CD4-positive, alpha-beta T cell treated with Interleukin-2 at 100 ng/mL for 4 hours (primary cell): ENCODE results near the gene CAMK1G.
A peak's percentile ranks its signal among the peaks of the same experiment; 100 is the strongest.

Experiments
- DNase-seq: peaks from one replicate; pipeline ENCODE4 v3.0.0-alpha.2; 2020; ENCODE audit warnings: low spot score

The CAMK1G gene

DNA sequence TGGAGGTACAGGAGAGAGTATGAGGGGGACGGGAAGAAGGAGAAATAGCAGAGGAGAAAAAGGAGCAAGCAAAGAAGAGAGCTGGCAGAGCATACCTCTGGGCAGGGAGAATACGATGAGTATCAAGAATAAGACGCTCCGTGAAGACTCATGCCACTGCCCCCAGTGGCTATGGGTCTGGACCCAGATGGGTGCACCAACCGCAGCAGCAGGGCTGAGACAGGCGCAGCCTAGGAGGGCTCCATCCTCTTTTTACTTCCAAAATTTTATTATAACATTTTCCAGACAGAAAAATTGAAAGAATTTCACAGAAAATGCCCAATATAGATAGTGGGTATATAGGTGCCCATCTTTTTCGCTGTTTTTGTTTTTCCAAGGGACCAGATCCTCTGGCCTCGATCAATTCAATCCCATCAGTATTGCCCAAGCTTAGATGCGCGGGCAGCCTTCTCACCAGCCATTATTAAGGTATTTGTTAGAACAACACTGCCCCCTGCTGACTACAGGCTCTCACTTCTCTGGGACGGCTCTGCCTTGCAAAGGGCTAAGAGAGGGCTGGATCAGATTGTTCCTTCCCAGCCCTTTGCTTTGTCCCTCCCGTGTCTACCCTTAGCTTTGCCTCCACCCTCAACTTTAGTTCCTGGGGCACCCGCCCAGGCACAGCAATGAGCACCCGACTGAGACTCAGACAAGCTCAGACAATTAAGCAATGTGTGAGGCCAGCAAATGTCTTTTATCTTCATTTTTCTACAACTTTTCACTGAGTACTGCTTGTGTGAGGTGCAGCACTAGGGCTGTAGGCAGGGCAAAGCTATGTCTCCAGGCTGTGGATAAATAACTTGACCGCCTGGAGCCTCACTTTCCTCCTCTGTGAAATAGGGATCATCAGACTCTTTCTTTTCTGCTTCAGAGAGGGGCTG, 17.5 kb upstream of the CAMK1G start:
- DNase-seq: peak; percentile 75

DNA sequence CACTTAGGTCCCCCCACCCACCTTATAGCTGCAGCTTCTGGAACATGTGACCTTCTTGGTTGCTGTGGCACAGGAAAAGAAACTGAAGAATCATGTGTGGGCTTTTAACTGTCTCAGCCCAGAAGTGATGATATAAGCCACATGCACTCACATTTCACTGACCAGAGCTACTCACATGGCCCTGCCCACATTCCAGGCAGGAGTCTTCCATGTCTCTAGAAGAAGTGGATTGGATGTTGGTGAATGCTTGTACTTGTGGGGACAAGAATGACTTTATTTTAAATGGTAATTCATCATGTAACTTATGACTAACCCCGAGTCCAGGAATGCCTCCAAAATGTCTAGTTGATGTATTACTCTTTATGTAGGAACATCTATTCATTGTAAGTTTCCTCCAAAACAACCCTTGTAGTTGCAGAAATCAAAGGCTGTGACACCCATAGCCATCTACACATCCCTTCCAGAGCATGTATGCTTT, 15.8 kb upstream of the CAMK1G start:
- no peak for DNase-seq

DNA sequence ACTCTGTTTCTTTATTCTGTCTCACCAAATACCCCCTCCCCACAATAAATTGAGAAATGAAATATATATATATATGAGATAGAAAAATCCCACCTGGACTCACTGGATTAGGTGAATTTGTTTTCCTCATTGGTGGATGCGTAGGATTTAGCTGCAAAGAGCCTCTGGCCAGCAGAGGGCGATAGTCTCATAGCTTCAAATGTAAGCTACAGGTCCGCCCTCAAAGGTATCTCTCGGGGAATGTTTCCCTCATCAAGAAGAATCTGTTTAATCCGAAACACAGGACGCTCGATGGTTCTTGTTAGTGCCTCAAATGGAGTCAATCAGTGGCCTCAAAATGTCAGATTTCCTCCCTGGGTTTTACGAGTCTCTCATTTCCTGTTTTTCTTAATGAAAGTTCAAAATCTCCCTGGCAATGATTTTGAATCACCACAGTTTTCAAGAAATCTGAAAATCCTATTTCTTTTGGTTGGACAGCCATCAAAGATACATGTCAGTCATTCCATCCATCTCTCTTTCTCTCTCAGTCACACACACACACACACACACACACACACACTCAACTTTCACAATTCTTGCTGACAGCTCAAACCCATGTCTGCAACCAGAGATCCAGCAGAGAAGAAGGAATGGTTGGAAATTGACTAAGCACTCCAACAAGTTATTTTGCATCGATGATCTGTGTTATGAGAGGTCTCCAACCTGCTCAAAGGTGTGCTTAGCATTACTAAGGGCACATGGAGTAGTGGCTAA, 13.9 kb upstream of the CAMK1G start:
- DNase-seq: peak; percentile 75

DNA sequence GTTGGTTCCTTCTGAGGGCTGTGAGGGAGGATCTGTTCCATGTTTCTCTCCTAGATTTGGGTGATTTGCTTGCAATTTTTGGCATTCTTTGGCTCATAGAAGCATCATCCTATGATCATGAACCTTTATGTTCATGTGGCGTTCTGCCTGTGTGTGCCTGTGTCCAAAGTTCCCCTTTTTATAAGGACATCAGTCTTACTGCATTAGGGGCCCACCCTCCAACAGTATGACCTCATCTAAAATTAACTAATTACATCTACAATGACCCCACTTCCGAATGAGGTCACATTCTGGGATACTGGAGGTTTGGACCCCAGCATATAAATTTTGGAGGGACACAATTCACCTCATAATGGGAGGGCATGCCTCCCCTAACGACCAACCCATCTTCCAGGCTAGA, 12.8 kb upstream of the CAMK1G start:
- DNase-seq: no peak

DNA sequence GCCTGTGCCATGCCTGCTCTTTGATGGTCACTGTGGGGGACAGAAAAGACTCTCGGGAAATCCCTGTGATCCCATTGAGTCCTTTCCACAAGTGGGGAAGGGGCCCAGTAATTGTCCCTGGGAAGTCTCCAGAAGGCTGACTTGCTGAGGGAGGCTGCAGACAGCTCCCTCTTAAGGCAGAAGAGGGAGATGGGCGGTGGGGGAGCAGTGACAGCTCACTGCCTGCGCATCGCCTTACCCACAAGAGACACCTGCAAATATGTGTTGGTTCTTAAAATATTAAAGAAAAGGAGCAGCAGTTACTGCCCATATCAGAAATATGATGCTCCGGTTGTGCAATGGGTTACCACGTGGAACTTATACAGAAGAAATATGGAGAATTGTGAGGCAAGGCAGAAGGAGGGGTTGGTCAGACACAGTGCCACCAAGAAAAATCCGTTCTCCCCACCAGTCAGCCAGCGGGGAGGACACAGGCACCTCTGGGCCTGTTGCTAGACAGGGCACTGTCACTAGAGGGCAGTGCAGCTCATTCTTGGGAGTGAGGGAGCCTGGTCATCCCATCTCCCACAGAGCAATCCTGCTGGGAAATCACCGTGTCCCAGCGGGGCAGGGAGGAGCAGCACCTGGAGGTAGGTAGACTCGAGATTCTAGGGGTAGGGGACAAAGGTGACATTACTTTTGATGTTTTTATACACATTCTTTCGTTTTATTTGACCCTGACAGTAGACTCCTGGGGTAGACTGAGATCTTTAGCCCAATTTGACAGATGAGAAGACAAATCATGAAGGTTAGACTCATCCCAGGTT, 6.9 kb upstream of the CAMK1G start:
- peak; percentile 64 for DNase-seq

DNA sequence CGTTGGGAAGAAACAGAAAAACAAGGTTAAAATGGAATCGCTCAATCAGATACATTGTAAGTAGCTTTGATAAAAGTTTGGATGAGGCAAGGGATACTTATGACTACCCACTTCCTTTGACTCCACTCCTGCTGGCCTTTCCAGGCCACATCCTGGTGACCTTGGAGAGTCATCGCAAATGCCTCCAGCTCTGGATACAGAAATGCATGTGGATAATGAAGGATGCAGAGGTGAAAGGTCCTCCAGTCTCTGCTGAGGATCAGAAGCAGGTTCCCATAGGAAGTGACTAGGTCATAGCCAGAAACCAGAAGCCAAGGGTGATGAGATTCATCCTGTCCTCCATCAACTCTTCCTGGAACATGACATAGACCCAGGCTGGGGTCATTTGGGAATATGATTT, 6.2 kb upstream of the CAMK1G start:
- DNase-seq: no peak

DNA sequence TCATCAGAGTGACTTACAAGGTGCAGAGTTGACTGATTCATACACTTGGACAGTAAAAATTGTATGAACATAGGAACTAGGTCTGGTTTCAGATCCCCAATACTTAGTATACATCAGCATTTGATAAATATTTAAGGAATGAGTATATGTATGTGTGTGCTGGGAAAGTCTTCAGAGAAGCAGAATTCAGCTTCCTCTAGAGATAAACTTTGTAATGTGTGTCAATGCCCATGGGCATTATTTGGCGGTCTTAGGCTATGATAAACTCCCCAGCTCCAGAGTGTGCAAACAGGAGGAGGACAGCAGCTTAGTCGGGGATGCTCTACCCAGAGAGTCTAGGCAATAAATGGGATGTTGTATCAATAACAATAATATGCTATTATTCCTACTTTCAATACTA, 2.9 kb upstream of the CAMK1G start:
- DNase-seq: no peak

DNA sequence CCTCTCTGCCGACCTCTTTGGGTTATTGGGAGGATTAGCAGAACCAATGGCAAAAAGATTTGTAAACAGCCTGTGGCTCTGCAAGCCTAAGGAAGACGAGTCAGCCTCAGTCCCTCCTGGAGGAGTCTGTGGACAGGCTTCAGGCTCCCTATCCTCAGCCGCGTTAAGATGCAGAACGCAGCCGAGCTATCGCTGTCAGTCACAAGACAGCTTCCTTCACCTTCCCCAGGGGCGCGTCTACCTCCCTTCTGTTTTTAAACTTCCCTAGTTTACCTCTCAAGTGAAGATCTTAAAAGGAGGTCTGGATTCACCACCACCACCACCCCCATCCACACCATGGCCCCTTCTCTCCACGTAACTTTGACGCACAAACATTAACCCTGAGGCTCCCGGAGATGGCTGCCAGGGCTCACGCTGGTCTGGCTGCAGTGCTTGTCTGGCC, 738 bp downstream of the CAMK1G start:
- DNase-seq: no peak

DNA sequence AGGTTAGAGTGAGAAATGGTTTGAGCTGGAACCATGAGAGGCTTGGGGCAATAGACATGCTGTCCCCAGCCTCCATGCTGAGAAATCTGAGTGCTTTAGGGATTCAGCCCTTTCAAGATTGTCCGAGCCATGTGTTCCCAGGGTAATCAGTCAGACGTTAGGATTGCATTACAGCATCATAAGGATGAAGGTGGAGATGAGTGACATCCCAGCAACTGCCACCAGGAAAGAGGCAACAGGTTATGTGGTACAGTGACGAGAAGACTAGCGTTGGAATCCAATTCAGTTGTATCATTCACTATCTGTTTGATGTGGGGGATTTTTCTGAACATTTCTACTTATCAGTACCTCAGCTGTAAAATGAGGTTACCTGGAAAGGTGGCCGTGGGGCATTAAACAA, 1.7 kb downstream of the CAMK1G start:
- DNase-seq: no peak

DNA sequence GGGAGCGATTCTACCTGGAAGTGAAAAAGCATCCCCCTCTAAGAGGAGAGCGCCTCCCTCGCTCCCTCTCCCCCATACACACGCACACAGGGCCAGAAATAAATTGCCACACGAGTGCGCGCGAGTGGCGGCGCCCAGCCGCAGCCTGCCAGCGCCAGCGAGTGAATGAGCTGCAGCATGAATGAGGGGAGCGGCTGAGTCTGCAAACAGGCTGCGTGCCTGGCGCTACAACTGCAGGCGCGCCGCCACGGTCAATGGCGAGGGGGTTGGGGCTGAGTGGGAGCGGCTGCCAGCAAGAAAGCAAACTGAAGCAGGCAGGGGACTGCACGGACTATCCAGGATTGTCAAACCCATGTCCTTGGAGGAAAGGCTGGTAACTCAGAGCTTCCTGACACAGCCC, 2.2 kb downstream of the CAMK1G start:
- no peak for DNase-seq

DNA sequence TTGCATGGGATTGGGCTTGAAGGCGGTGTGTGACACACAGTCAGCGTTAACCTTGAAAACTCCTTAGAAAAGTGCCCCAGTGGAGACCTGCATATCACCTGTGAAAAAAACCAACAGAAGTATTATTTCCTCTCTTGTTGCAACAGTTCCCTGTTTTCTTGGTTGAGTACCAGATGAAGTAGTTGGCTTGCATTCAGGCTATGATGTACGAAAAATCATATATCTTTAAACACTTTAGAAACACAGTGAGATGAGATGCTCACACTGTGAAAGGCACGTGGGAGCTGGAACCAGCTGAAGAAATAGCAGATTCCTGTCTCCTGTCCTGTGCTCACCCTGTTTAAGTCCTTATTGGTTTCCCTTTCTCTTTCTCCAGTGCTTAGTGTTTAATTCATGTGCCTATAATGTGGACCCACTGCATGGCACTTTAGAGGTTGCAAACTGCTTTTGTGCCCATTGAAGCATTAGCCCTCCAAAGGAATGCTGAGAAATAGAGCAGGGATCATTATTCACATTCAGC, 2.8 kb downstream of the CAMK1G start:
- no peak for DNase-seq

DNA sequence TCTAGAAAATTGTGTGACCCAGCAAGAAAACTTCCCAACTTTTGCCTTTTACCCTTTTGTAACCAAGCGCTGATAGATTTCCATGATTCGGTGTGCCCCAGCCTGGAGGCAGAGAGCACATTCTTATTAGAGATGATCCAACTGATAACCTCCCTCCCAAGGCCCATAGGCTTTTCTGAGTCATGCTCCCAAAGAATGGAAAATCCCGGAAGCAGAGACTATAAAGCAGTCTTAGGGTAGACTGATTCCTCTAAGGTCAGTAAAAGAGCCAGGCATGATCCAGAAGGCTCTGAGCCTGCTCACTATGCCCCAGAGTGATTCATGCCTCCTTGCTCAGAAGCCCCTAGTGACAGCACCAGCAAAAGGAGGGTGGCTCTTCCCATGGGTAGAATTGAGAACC, 4.3 kb downstream of the CAMK1G start:
- no peak for DNase-seq

DNA sequence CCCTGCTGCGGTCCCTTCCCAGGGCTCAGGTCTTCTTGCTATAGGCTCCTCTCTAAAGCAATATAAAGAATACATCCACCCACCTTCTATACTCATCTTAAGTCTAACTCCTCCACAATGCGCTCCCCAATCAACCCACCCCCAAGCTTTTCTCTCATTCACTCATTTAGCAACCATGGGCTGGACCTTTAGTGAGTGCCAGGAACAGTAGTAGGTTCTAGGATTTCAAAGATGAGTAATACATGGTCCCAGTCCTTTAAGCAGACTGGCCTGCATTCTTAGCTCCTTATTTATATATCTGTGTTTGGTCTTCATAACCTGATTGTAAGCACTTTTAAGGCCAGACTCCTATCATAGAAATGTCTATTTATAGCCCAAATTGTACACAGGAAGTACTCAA, 5.9 kb downstream of the CAMK1G start:
- DNase-seq: no peak

DNA sequence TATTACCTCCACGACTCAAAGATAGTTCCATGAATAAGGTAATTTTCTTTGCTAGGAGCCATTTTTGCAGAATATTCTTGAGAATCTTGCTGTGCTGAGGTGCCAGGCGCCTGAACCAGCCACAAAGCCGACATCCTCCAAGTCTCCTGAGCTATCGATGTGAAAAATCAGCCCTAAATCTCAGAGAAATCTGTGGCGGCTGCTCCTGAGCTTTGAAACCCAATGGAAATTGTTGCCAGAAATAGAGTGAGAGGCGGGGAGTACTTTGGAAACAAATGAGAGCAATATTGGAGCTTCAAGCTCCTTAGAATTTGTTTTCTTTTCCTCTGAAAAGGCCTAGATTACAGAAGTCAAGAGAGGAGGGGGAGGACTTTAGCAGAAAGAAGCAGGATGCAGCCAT, 6.3 kb downstream of the CAMK1G start:
- DNase-seq: no peak

DNA sequence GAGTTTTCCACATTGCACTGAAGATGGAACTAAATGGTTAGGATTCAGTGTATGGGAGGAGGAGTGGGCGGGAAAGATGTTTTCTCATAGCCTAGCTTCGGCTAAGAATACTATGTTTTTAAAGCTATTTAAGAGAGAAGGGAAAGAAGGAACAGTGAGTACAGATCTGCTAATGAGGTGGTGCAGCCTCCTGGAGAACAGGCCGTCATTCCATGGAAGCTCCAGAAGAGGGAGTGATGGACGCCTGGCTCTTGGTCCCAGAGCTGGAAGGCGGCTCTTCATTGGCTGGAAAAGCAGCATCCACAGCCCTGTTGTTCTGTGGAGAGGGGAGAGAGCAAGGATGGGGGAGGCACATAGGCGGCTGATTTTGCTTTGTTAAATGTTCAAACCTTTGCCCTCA, 6.9 kb downstream of the CAMK1G start:
- no peak for DNase-seq

DNA sequence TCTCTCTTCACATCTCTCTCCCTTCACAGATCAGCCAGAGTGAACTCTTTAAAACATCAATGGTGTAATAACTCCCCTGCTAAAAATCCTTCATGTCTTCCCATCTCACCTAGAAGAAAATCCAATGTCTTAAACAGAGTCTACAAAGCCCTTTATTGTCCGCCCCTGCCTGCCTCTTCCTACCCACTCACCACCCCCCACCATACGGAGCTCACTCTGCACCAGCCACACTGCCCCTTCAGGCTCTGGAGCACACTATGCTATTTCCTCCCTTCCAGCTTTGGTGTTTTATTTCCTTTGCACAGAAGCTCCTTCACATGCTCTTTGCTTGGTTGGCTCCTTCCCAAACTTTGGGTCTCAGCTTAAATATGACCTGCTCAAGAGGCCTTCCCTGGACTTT, 10.2 kb downstream of the CAMK1G start:
- no peak for DNase-seq

DNA sequence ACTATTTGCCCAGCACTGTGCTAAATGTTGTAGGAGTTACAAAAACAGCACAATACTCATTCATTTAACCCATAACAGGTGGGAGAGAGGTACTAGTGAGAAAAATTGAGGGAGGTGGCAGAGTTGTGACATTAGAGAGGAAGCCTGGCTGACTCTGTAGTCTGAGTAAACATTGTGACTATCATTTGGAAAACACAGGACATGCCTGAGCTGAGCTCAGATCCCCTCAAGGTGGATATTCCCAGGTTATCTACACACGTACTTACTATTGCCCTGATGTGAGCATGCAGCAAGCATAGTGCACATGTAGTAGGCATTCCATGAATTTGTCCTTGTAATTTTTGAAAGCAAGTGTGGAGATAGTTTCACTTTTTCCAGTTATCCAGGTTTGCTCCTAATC, 10.9 kb downstream of the CAMK1G start:
- no peak for DNase-seq

DNA sequence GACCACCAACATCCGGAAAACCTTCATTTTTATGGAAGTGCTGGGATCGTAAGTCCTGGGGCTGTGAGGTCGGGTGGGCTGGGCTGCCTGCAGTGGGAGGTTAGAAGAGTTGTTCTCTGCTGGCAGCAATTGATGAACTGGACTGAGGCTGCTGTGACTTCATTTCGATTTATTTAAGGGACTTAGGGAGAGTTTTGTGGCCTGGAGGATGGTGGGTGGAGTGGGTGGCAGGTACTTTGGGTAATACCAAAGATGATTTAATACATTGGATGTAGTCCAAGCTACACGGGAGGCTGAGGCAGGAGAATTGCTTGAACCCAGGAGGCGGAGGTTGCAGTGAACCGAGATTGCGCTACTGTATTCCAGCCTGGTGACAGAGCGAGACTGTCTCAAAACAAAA, 11.5 kb downstream of the CAMK1G start:
- no peak for DNase-seq

DNA sequence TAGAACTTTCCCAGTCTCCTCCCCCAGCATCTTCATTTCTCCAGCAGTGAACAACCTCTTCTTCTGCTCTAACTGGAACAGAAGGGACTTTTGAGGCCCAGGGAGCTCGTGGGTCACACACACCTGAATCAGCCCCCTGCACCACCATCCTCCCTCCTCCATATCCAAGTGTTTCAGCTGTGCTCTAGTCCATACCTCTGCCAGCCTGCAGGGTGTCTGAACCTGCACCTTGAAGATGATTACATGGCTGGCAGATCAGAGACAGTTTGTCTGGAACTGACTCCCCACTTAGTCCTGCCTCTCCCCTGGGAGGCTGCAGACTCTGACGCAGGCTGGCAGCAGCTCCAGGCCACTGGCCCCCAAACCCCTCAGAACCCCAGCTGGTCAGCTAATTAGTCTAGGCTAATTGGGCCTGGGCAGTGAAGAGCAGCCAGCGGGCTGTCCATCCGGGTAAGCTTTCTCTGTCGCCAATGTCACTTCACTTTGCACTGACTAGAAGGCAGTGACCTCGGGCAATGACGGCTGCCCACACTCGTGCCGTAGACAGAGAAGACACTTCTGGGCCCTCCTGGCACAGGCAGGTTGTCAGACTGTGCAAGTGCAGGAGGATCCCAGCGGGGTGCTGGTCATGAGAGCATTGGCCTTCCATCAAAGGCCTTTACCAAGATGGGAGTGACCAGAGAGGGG, 12.2 kb downstream of the CAMK1G start:
- DNase-seq: no peak

DNA sequence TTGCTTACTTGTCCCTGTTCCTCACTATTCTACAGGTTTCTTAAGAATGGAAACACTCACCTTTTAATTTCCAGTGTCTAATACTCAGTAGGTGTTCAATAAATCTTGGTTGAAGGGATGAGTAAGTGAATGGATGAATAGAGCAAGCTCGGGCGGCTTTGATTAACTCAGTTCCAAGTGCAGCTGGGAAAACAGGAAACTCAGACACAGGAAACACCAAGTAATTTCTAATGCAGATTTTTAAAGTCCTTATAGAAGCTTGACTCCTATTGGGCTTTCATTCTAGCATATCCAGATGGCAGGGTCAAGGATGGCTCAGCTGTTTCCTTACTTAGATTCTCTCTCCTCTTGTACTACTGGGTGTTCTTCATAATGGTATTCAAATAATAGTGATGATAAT, 14.0 kb downstream of the CAMK1G start:
- DNase-seq: no peak

DNA sequence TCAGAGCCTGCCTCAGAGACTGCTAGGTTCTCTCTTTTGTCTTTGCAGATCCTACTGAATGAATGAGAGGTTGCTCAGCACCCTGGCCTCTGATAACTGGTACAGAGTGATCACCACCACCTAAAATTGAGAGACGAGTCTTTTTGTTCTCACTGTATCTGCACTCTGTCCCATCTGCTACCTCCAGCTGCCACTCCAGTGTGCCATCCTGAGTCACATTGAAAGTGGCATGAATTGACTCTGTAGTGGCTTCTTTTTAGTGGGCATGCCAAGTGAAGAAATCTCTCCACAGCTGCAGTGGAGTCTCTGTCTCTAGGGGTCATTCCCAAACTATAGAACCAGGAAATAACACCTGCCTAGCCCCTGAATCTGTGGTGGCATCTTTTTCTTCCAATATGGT, 14.7 kb downstream of the CAMK1G start:
- DNase-seq: no peak

DNA sequence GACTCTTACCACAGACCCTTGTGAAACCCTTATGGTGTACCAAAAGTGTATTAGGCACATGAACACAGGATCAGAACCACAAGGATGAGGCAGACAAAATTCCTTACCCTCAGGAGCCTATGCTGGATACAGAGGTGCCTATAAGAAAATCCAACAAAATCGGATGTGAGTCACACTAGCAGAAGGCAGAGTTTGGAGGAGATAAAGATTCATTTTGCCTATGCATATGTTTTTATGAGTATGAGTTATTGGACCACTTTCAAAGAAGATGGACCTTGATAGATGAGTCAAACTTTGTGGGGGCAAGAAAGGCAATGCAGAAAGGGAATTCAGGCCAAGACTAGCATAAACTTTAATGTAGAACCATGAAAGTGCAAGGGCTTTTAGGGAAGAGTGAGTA, 17.0 kb downstream of the CAMK1G start:
- DNase-seq: no peak
